A673 (cell line): ENCODE results near the gene ARHGAP15. TPM values are rescaled to one million over a fixed set of nuclear protein-coding genes. Genes with fewer than 3 reads are reported as not detected.

Experiments used
- BruUV-seq: library from RNA; stranded (reverse); fragments of 400-500 nt; replicated peaks from 2 replicates; lab custom pipeline; 2021; lab: Mats Ljungman, UMichigan
- CTCF ChIA-PET: fragments of 300-600 bp; sonication (Branson Sonifier 250); formaldehyde crosslinking; loops from one replicate; lab custom pipeline; 2022; ENCODE audit warnings: antibody characterized with exemption; lab: Charles Lee
- POLR2A ChIA-PET: fragments of 300-600 bp; sonication (Branson Sonifier 250); formaldehyde crosslinking; loops from one replicate; lab custom pipeline; 2022; ENCODE audit warnings: antibody characterized with exemption; ENCODE audit not compliant: low non-redundant PET; lab: Charles Lee
- DNase-seq: peaks from one replicate; pipeline ENCODE4 v3.0.0-alpha.2; 2015; ENCODE audit warnings: low spot score
- H3K27ac ChIP-seq: fragments of 200-600 bp; sonication (generic); 2 replicates; pipeline ENCODE4 v1.5.1; 2016; ENCODE audit warnings: mixed run types, low read depth, mild to moderate bottlenecking, mixed read lengths, antibody characterized with exemption, low read length; ENCODE audit not compliant: poor library complexity, severe bottlenecking
- H3K27me3 ChIP-seq: fragments of 200-600 bp; sonication (generic); replicated peaks from 2 replicates; pipeline ENCODE4 v1.6.1; 2017; ENCODE audit warnings: mixed run types, low read depth, mild to moderate bottlenecking, mixed read lengths, antibody characterized with exemption, low read length; ENCODE audit not compliant: insufficient read depth, poor library complexity
- H3K36me3 ChIP-seq: fragments of 200-600 bp; sonication (generic); 2 replicates; pipeline ENCODE4 v1.6.1; 2016; ENCODE audit warnings: mixed run types, mild to moderate bottlenecking, mixed read lengths, antibody characterized with exemption, low read length; ENCODE audit not compliant: insufficient read depth, poor library complexity, severe bottlenecking
- H3K4me1 ChIP-seq: fragments of 200-600 bp; sonication (generic); 2 replicates; pipeline ENCODE4 v1.6.1; 2017; ENCODE audit warnings: mixed run types, mild to moderate bottlenecking, mixed read lengths, antibody characterized with exemption, low read length; ENCODE audit not compliant: insufficient read depth, poor library complexity, severe bottlenecking
- H3K4me3 ChIP-seq: fragments of 200-600 bp; sonication (generic); 2 replicates; pipeline ENCODE4 v1.5.1; 2016; ENCODE audit warnings: low read depth, mixed run types, mild to moderate bottlenecking, mixed read lengths, low read length; ENCODE audit not compliant: poor library complexity, severe bottlenecking
- H3K9me3 ChIP-seq: fragments of 200-600 bp; sonication (generic); 2 replicates; pipeline ENCODE4 v1.6.1; 2016; ENCODE audit warnings: mixed run types, low read depth, mild to moderate bottlenecking, mixed read lengths, antibody characterized with exemption, low read length; ENCODE audit not compliant: poor library complexity, severe bottlenecking
- EZH2 ChIP-seq: fragments of 200-600 bp; sonication (generic); IDR thresholded peaks from 2 replicates; pipeline ENCODE4 v1.6.1; 2017; ENCODE audit warnings: borderline replicate concordance, low read depth, mild to moderate bottlenecking, mixed read lengths, antibody characterized with exemption, low read length; ENCODE audit not compliant: poor library complexity, severe bottlenecking
- intact Hi-C: fragments of 100-400 bp; cut with micrococcal nuclease; formaldehyde crosslinking; loops from one replicate; pipeline ENCODE4 v1.10.0; 2022; ENCODE audit not compliant: unreplicated experiment
- total RNA-seq: library from RNA; stranded (reverse); gene quantifications from 2 replicates; pipeline ENCODE4 v1.2.3, GENCODE V29; 2021
- TF ChIP-seq, protein P1 (sequence below): fragments of 300-800, 200-600 bp; sonication (generic); conservative IDR thresholded peaks from 2 replicates; pipeline ENCODE4 v1.5.1; 2017; ENCODE audit warnings: low read depth, mild to moderate bottlenecking, antibody characterized with exemption, low read length, moderate library complexity, mixed read lengths

Gene ARHGAP15
- total RNA-seq, 1 experiment from 2014 or later, result not detected

DNA sequence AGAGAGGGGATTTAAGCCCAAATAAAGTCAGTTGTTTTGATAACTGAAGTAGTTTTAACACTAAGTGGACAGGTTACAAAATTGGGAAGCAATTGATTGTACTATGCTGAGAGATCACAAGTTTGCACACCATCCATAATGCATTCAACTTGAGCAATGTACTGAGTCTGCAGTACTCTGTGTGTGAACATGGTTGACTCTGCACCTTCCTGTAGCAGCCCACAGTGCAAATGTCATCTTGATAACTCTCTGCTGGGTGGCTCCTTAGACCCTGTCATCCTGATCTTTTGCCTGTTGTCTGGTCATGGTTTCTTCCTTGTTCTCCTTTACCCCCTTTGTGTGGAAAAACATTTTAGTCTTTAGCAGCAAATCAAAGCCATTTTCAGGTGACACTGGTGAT is 168.0 kb downstream of the ARHGAP15 start:
- DNase-seq, result no peak
- intact Hi-C loops, result no loop called here
- Histone ChIP-seq H3K9me3 (no peaks in the 10 kb centered on the region), H3K4me3 (no peak overlapping the region), H3K27me3 (no peaks in the 10 kb centered on the region), H3K36me3 (no peaks in the 10 kb centered on the region), H3K27ac (no peak overlapping the region), H3K4me1 (no peaks in the 10 kb centered on the region)
- TF ChIP-seq, protein P1, sequence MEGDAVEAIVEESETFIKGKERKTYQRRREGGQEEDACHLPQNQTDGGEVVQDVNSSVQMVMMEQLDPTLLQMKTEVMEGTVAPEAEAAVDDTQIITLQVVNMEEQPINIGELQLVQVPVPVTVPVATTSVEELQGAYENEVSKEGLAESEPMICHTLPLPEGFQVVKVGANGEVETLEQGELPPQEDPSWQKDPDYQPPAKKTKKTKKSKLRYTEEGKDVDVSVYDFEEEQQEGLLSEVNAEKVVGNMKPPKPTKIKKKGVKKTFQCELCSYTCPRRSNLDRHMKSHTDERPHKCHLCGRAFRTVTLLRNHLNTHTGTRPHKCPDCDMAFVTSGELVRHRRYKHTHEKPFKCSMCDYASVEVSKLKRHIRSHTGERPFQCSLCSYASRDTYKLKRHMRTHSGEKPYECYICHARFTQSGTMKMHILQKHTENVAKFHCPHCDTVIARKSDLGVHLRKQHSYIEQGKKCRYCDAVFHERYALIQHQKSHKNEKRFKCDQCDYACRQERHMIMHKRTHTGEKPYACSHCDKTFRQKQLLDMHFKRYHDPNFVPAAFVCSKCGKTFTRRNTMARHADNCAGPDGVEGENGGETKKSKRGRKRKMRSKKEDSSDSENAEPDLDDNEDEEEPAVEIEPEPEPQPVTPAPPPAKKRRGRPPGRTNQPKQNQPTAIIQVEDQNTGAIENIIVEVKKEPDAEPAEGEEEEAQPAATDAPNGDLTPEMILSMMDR, result no peak
- no peak for TF ChIP-seq EZH2
- ChIA-PET CTCF (no interaction called here), POLR2A (no interaction called here)
- no TSS peak for BruUV-seq

DNA sequence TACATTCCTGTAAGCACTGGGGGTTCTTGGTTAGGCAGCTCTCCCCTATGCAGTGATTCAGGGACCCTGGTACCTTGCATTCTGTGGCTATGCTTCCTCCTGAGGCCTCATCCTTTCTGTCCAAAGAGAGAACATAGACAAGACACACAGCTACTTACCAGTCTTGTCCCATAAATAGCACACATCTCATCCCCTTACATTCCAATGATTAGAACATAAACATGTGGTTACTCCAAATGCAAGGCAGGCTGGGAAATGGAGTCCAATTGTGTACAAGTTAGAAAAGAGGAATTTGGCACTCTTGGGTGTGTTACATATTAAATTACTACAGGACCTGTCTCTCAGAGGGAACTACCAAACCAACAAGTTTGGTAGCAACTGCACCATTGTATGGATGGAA is 171.3 kb downstream of the ARHGAP15 start:
- no peaks in the 10 kb centered on the region for H3K9me3 ChIP-seq
- intact Hi-C loops, result no loop called here
- H3K4me1 ChIP-seq, result no peaks in the 10 kb centered on the region
- BruUV-seq, result no TSS peak
- DNase-seq, result no peak
- TF ChIP-seq EZH2, result no peak
- TF ChIP-seq, protein P1, result no peak
- no peaks in the 10 kb centered on the region for H3K27me3 ChIP-seq
- ChIA-PET CTCF (no interaction called here), POLR2A (no interaction called here)
- no peak overlapping the region for H3K4me3 ChIP-seq
- no peak overlapping the region for H3K27ac ChIP-seq
- no peaks in the 10 kb centered on the region for H3K36me3 ChIP-seq

DNA sequence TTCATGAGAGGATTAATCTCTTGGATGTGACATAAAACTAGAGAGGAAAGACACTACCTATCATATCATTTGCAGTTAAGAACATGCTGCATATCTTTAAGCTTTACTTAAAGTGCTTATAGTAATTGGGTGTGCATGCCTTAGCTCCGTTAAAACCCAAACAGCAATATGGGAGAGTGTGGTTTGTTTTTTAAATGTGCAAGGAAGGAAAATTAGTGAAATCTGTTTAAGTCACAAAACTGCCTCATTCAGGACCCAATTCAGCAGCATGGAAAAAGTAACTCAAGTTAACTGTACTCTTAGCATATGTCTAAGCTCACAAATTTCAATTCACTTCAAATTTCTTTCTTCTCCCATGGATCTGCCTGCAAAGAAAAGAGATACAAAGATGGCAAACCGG is 182.2 kb downstream of the ARHGAP15 start:
- Histone ChIP-seq H3K27ac (no peak overlapping the region), H3K4me1 (peaks cover 23% of the 10 kb centered on the region), H3K36me3 (no peaks in the 10 kb centered on the region), H3K4me3 (no peak overlapping the region), H3K27me3 (no peaks in the 10 kb centered on the region), H3K9me3 (no peaks in the 10 kb centered on the region)
- CTCF ChIA-PET, result interaction anchor here (0.6 kb wide), 1 partner anchor 1130 kb away, joined by 9 read pairs; no protein-coding TSS in a partner anchor
- no TSS peak for BruUV-seq
- peak; percentile 29 for DNase-seq
- intact Hi-C loops, result no loop called here
- no peak for TF ChIP-seq EZH2
- TF ChIP-seq, protein P1, result no peak
- POLR2A ChIA-PET, result no interaction called here
